ENCODE results near the gene ZNF418.

DNA sequence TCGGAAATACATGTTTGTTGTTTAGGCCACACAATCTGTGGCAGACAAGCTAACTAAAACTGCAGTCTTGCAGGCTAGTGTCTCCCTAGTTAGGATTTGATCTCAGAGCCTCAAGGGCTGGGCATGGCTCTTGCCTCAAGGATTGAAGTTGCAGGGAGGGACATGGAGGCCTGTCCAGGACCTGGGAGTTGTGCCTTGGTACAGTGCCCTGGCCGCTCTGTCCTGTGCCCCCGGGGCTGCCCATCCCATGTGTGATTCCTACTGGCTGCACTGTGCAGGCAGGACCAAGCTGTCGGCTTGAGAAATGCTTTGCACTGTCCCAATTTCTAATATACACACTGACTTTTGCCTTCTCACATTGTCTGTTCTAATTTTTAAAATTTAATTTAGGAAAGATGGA lies 19.8 kb upstream of the ZNF418 start:
- TF ChIP-seq, protein P1, sequence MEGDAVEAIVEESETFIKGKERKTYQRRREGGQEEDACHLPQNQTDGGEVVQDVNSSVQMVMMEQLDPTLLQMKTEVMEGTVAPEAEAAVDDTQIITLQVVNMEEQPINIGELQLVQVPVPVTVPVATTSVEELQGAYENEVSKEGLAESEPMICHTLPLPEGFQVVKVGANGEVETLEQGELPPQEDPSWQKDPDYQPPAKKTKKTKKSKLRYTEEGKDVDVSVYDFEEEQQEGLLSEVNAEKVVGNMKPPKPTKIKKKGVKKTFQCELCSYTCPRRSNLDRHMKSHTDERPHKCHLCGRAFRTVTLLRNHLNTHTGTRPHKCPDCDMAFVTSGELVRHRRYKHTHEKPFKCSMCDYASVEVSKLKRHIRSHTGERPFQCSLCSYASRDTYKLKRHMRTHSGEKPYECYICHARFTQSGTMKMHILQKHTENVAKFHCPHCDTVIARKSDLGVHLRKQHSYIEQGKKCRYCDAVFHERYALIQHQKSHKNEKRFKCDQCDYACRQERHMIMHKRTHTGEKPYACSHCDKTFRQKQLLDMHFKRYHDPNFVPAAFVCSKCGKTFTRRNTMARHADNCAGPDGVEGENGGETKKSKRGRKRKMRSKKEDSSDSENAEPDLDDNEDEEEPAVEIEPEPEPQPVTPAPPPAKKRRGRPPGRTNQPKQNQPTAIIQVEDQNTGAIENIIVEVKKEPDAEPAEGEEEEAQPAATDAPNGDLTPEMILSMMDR (conservative IDR thresholded peaks at IDR 0.05 in 1 of 2, IDR thresholded peaks at IDR 0.05 in 1 of 2; ENCODE audit: low read depth in 1 of 2, low read length in 2 of 2), result no peak
- no peak for TF ChIP-seq EZH2 (IDR thresholded peaks at IDR 0.05; ENCODE audit: low read length, missing control alignments)
